Hematopoietic multipotent progenitor cell (in vitro differentiated cells): Measurements from ENCODE around the gene LEFTY1. TPM values are rescaled to one million over a fixed set of nuclear protein-coding genes. Genes with fewer than 3 reads are reported as not detected.
"Not testable (repeated sequence)": the region's sequence is repeated elsewhere in the genome, so short reads cannot be mapped to it uniquely, and the experiment has no call there.

Experiments used
- DNase-seq, 3 donors: peaks; one replicate each; pipeline ENCODE4 v3.0.0-alpha.2; 2011 to 2015; ENCODE audit warnings: low read depth in 2 of 3, low spot score in 2 of 3
- total RNA-seq: library from RNA; depleted of rRNA; stranded (reverse); fragments of >200 nt; gene quantifications from one replicate; pipeline ENCODE4 v1.2.3, GENCODE V29; 2012

The LEFTY1 gene
- total RNA-seq, 1 donor = under 0.01 TPM

DNA sequence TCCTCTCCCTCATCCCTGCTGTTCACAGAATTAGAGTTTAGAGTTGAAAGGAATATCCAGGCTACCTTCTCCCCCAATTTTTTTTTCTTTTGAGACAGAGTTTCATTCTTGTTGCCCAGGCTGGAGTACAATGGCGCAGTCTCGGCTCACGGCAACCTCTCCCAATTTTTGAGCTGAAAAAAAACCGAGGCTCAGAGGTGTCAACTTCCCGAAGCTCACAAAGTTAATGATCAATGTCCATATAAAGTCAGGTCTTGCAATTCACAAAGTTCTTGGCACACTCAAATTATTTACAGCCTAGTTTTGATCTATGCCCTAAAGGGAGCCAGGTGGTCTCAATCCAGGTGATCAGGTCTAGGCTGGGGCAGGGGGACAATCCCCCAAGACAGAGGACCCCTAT lies 797 bp upstream of the LEFTY1 start:
- no peak for DNase-seq

DNA sequence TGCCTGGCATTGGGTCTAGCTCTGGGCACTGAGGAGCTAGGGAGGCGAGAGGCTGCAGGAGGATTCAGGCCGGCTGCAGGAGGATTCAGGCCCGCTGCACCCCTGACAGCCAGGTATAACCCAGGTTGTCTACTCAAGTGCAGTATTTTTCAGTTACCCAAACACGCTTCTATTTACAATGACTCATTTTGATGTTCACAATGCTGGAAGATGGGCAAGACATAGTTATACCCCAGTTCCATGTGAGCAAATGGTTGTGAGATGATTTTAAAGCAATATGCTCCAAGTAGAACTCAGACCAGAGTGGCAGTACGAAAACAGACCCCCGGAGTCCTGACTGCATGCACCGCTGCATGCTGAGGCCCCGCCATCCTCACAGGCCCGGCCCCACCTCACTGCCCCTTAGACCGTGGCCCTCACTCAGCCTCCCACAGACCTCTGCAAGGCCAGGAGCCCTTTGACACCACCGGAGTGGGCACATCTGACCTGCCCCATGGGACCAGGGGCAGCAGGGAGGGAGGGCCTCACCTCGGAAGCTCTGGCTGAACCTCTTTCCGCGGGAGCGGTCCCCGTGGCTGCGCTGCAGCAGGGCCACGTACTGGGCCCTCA lies 553 bp downstream of the LEFTY1 start:
- DNase-seq = no peak

DNA sequence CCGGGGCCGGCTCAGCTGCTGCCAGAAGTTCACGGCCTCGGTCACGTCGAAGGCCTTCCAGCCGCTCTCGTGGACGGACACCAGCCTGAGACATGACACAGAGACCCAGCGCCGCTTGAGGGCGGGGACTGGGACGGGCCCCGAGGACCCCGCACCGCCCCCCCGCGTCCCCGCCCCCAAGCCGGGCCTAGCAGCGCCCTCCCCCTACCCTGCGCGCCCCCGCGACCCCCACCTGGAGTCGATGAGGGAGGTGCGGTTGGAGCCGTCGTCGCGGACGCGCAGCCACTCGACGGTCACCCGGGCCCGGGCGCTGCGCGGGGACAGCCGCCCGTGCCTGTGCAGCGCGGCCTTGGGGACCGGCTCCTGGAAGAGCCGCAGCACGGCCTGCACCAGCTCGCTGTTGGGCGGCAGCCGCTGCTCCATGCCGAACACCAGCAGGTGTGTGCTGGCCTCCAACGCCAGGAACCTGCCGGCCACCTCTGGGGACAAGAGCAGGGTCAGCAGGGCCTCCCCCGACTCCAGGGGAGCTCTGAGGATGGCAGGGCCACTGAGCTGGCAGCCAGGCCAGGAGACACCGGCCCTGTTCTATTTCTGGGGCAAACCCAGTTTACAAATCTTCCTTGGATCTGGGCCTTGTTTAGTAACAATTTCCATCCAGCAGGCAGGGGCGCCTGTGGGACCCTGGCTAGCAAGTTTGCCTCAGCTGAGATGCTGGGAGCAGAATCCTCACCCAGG lies 1.2 kb downstream of the LEFTY1 start:
- not testable (repeated sequence) for DNase-seq

DNA sequence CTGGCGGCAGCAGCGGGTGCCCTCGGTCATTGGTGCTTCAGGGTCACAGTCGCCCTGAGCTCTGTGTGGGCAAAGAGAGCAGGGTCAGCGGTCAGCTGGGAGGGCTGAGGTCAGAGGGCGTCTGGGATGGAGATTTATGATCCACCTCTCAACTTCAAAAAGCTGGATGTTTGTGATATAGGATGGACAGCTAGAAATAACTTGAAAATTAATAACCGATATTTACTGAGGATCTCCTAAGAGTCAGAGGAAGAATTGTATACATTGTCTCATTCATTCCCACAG lies 2.0 kb downstream of the LEFTY1 start:
- no peak for DNase-seq

DNA sequence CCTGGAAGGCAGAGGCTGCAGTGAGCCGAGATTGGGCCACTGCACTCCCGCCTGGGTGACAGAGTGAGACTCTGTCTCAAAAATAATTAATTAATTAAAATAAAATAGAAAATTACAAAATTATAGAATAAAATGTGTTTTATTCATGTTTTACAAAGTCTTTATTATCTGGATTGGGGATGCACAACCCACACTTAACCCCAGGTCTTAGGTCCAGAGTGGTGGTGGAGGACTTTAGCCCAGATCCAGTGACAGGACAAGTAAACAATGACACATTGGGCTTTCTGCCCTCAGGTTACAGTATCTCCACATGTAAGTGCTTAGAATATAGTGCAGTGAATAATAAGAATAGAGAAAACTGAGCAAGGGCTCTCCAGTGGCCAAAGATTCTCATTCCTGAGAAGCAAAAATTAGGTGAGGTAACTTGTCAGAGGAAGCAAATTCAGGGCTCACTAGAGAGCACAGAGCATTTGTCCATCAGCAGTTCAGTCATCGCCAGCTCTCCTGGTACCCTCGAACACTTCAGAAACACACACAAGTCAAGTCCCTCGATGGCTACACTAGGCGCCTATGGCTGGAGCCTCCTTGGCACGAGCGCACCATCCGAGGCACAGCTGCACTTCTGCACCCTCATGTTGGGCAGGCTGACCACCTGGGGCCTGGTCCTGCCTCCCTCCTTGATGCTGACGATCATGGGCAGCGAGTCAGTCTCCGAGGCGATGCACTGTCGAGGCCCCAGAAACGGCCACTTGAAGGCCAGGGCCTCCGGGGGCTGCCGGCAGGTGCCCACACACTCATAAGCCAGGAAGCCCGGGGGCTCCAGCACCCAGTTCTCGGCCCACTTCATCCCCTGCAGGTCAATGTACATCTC lies 2.6 kb downstream of the LEFTY1 start:
- DNase-seq = no peak

DNA sequence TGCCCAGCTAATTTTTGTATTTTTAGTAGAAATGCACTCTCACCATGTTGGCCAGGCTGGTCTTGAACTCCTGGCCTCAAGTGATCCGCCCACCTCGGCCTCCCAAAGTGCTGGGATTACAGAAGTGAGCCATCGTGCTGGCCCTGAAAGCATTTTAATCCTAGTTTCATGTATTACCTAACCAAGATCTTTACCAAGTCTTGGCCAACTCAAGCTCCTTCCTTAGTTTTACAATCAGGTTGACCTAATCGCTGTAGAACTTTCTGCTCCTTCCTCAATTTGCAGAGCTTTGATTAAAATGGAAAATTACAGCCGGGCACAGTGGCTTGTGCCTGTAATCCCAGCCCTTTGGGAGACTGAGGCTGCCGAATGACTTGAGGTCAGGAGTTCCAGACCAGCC lies 3.6 kb downstream of the LEFTY1 start:
- DNase-seq = no peak

DNA sequence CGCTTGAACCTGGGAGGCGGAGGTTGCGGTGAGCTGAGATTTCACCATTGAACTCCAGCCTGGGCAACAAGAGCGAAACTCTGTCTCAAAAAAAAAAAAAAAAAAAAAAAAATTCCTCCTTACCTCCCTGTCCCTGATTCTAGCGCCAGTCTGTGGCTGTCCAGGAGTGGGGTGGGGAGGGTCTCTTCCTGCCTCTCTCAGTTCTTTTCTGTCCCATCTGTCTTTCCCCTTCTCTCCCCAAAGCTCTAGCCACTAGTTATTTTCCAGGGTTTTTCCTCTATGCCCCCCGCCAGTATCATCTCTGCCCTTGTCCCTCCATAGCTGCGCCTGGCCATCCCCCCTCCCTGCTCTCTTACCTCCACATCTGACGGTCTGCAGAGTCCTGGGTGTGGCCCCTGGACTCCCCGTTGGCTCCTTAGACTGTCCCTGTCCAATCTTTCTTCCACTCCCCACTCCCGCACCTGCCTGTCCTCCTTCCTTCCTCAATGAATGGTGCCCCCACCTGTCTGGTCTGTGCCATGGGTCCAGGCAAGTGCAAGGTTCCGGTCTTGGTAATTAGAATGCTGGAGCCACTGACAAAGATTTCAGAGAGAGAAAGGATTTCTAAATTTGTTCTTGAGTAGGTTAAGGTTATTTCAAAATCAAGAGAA lies 5.2 kb downstream of the LEFTY1 start:
- DNase-seq = no peak

DNA sequence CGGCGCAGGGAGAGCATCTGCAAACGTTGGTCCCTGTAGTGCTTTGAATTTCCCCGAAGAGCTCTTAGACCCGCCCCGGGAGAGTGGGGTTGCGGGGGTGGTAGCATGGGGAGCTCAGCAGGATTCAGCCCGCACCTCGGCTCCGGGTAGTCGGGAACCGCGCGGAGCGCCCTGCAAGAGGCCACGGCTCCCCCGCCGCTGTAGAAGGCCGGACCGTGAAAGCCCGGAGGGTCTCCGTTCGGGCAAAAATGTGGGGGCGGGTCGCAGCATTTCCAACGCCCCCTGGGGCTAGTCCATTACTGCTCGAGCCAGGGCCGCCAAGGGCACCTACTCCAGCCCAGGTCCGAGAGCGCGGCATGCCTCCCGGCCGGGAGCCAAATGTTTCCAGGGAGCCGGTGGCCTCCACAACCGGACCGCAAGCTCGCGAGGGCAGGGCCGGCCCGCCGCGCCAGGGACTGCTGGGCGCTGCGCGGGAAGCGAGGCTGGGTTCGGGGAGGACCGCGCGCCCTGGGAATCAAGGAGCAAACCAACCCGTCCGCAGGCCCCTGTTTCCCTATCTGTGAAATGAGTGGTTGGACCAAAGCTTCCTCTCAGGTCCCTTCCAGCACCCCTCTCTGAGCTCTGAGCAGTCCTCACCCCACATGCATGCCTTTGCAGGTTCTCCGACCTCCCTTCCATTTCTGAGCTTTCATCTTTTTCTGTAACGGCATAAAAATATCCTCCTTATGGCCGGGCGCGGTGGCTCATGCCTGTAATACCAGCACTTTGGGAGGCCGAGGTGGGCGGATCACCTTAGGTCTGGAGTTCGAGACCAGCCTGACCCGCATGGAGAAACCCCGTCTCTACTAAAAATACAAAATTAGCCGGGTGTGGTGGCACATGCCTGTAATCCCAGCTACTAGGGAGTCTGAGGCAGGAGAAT lies 6.0 kb downstream of the LEFTY1 start:
- DNase-seq = peak in 1 of 3 donors; percentile 48

DNA sequence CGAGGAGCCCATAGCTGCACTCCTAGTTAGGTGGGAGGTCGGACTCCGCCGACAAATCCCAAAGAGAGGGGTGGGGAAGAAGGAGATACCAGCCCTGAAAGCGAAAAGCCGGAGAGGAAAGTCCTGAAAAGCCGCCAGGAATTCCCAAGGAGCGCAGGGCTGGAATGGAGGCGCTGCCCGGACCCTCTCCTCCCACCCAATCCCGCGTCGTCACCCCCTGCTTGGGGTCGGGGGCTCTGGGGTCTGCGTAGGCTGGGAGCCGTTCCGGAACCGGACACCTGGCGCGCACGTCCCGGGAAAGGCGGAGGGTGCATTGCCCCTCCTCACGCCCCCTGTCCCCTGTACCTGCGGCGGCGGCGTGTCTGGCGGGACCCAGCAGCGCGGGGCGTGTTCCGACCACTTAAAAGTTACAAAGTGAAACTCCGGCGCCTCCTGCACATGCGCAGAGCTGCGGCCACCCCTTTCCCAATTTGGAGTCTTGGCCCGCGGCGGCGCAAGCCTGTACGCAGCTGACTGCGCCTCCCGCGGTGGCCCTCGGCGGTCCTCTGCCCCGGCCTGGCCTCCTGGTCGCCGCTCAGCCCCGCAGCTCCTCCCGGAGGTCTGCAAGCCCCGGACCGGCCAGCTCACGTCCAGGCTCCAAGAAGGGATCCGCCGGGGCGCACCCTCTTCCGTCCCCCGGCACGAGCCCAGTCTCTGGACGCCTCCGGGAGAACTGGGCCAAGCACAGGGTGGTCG lies 6.8 kb downstream of the LEFTY1 start, which contains the start of gene TMEM63A:
TMEM63A (minus strand) TSS at position 422 of the 735 bp plus-strand sequence. CDS start 4,800 bp downstream, outside the sequence.
- peak; percentile 80 to 91 (median 89) for DNase-seq

DNA sequence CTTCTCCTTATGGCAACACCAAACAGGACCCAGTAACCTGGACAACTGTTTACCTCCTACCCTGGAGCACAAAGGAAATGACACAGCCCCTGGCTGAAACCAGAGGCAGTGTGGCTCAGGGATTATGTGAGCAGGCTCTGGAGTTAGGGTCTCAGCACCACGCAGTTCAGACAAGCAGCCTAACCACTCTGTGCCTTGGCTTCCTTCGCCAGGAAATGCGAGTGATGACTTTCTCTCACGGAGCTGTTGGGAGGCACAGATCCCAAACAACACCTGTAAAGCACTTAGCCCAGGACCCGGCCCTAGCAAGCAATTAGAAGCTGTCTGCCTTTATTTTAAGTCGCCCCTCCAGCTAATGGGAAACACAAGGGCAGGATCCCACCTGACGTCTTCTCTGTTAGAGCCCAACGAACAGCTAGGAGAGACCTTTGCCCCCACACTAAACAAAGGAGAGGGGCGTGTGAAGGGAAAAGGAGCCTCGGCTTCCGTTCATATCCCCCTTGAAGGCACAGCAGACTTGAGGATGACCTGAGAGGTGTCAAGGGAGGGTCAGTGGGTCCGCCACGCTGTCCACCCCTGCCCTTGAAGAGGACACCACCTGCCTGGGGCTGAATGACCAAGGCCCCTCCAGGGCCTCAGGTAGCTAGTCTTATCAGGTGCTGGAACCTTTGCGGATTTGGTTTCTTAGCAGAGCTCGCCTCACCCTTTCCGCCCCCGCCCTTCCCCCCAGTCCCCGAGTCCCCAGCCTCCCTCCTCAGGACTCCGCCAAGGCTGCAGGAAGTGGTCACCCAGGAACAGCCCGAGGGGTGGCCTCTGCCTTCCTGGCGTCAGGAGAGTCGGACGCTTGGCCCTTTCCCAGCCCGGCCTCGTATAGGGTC lies 7.6 kb downstream of the LEFTY1 start:
- DNase-seq = peak in 2 of 3 donors; percentile 51 to 61

DNA sequence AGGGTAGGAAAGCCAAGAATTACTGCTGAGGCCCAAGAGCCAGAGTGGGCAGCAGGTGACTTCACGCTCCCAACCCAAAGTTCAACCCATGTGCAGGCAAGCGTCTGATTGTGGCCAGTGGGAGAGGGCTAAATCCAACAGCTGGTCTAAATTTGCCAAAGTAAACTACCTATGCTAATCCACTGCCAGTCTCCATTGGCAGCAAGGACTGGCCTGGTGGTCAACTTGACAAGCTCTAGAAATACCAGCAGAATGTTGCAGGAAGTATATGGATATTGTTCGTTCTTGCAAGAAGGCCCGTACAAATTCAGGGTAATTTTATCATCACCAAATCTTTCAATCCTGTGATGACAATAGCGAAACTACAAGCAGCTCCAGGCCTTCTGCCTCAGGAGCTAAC lies 8.3 kb downstream of the LEFTY1 start:
- DNase-seq = no peak

DNA sequence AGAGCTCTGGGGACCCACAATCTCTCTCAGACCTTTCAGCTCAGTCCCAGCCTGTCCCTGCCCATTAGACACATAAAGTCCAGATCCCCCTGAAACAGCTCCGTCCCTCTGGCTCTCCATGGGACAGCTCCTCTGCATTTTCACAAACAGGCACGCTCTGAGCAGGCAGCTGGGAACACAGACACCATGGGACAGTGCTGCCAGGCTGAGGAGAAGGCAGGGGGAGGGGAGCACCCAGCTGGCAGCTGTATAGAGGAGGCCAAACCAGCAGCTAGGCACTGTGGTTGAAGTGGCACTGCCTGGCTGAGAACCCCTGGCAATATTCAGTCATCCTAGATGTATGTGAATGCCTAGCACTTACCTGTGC lies 8.7 kb downstream of the LEFTY1 start:
- DNase-seq = no peak

DNA sequence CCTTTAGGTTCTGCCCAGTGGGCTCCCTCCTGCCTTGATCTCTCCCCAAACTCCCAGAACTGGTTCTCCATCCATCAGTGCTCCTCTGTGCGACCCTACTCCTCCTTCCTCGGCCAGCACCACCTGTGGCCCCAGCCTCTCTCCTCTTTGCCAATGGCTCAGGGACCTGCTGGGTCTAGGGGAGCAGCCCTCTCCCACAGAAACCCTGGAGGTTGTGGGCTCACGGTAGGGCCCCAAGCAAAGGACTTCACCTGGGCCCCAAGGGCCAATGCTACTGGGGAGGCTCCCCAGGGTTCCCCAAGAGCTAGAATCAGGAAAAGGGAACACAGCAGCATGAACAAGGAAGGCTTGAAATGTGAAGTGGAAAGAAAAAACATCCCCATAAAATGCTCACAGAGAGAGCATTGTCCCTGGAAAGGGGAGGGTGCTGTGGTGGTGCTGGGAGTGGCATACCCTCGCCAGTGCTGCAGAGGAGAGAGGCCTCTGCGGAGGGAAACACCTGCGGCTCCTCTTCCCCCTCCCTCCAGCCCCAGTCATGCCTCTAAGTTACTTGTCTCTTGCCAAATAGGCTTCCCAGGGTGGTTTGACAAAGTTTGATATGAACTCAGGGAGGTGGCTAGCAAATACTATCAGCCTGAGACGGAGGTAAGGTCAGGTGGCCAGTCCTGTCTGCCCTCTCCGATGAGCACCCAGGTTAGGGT lies 9.3 kb downstream of the LEFTY1 start:
- peak in 2 of 3 donors; percentile 48 to 83 for DNase-seq

DNA sequence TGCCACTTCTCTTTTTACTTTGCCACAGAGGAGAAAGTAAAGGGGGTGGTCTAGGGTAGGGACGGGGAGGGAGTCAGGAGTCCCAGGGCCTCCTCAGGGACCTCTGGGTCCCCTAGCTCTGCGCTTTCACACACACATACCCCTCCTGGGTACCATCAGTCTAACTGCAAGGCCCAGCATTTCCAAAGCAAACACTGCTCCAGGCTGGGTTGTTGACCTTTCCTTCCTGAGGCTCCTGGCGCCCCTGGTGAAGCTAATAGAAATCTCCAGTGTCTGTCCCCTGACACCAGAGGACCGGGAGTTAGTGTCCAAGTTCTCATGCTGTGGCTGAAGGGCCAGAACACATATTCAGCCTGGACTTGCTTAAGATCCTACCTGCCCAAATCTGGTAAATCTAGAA lies 10.7 kb downstream of the LEFTY1 start:
- no peak for DNase-seq

DNA sequence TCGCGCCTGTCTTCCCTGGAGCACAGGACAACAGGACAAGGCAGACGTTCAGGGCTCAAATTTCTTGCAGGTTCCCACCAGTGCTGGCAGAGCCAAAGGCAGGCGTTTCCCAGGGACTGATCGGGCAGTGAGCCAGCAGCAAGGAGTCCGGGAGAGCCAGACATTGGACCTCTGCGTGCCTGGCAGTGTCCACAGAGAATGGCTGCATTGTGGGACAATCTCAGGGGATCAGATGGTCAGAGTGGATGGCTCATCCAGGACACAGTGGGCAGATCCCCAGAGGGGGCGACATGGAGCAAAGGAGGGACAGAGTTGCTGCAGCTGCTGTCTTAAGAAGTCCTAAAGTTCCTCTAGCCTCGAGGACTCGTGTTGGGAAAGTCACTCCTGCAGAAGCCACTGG lies 11.4 kb downstream of the LEFTY1 start:
- peak in 1 of 3 donors; percentile 46 for DNase-seq

DNA sequence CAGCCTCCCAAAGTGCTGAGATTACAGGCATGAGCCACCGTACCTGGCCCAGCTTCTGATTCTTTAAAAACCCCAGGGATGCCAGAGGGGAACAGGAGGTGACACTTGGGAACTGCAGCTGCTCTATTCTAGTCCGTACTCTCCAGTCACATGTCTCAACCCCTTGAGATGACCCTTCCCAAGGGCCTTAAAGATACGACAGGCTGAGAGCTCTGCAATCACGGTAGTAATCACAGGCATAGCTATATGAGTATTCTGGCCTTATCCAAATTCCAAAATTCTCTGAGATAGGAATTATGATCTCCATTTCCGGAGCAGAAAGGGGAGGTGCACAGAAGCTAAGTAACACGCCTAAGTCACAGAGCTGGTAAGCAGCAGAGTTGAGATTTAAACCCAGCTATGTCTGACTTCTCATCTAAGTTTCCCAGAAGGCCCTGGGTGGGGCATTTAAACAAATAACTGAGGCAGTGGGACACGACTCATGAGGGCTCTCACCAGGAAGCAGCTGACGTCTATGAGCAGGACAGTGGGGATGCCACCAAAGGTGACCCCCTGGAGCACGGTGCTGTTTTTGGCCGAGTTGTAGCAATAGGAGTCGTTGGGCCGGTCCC lies 11.9 kb downstream of the LEFTY1 start:
- no peak for DNase-seq

DNA sequence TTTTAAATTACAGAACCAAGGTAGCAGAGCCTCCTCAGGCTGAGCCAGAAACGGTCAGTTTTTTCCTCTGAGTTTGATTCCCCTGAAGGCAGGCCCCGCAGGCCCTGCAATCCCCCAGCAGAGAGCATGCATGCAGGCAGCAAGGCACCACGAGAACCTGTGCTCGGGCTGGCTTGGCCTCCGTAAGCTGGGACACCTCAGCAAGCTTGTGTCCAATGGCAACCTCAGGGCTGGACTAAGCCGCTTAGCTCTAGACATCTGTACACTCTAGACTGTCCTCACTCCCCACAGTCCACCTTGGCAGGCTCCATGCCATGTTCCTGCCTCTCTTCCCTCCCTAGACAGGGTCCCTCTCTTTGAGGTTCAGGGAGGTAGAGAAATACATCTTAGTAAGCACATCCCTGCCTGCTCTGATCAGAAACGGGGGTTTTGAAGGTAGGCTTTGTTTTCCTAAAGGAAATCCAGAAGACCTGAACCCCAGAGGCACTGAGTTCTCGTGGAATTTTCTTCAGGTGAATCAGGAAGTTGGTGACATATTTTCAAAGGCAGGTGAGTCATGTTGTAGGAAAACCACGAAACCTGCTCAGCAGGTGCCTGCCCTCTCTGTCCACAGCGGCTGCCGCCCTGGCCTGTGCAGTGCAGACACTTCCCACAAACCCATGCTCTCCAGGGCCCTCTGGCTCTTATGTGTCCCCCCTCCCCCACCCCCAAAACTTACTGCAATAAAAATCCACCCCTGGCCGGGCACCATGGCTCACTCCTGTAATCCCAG lies 13.7 kb downstream of the LEFTY1 start:
- no peak for DNase-seq
